MM.1S (cell line): ENCODE data around the gene EFTUD2.

Experiments used
- DNase-seq: peaks from one replicate; pipeline ENCODE4 v3.0.0-alpha.2; 2015
- H2AFZ ChIP-seq: fragments of 300-600 bp; sonication (generic); 2 replicates; pipeline ENCODE4 v1.6.0; 2016; ENCODE audit warnings: antibody characterized with exemption, low read length
- H3F3A ChIP-seq: fragments of 300-600 bp; sonication (generic); 2 replicates; pipeline ENCODE4 v1.6.1; 2016; ENCODE audit warnings: mild to moderate bottlenecking, antibody characterized with exemption, low read length, moderate library complexity, mixed read lengths; ENCODE audit not compliant: insufficient read depth
- H3K27ac ChIP-seq: fragments of 300-600 bp; sonication (generic); 2 replicates; pipeline ENCODE4 v1.5.1; 2016; ENCODE audit warnings: mild to moderate bottlenecking, low read length
- H3K27me3 ChIP-seq: fragments of 300-600 bp; sonication (generic); replicated peaks from 2 replicates; pipeline ENCODE4 v1.6.0; 2016; ENCODE audit warnings: low read length; ENCODE audit not compliant: insufficient read depth
- H3K36me3 ChIP-seq: fragments of 300-600 bp; sonication (generic); replicated peaks from 2 replicates; pipeline ENCODE4 v1.6.1; 2016; ENCODE audit warnings: mild to moderate bottlenecking, low read length, mixed read lengths; ENCODE audit not compliant: insufficient read depth
- H3K4me1 ChIP-seq: fragments of 300-600 bp; sonication (generic); 2 replicates; pipeline ENCODE4 v1.6.1; 2016; ENCODE audit warnings: low read length, mixed read lengths
- H3K4me2 ChIP-seq: fragments of 300-600 bp; sonication (generic); 2 replicates; pipeline ENCODE4 v1.6.0; 2016; ENCODE audit warnings: low read depth, low read length
- H3K4me3 ChIP-seq: fragments of 300-600 bp; sonication (generic); 2 replicates; pipeline ENCODE4 v1.5.1; 2016; ENCODE audit warnings: low read length, mixed read lengths
- H3K79me2 ChIP-seq: fragments of 300-600 bp; sonication (generic); 2 replicates; pipeline ENCODE4 v1.6.1; 2016; ENCODE audit warnings: mixed run types, low read length, mixed read lengths
- H3K9ac ChIP-seq: fragments of 300-600 bp; sonication (generic); 2 replicates; pipeline ENCODE4 v1.6.1; 2016; ENCODE audit warnings: low read length, mixed read lengths
- H3K9me2 ChIP-seq: fragments of 300-600 bp; sonication (generic); replicated peaks from 2 replicates; pipeline ENCODE4 v1.6.1; 2016; ENCODE audit warnings: mild to moderate bottlenecking, low read length, mixed read lengths; ENCODE audit not compliant: insufficient read depth
- H3K9me3 ChIP-seq: fragments of 300-600 bp; sonication (generic); replicated peaks from 2 replicates; pipeline ENCODE4 v1.6.1; 2016; ENCODE audit warnings: mild to moderate bottlenecking, low read length, mixed read lengths; ENCODE audit not compliant: insufficient read depth
- H4K20me1 ChIP-seq: fragments of 300-600 bp; sonication (generic); 2 replicates; pipeline ENCODE4 v1.6.1; 2016; ENCODE audit warnings: mild to moderate bottlenecking, low read length, moderate library complexity, mixed read lengths; ENCODE audit not compliant: insufficient read depth
- EZH2 ChIP-seq: fragments of 300-600 bp; sonication (generic); optimal IDR thresholded peaks from 2 replicates; pipeline ENCODE3; 2017; ENCODE audit warnings: low read depth, mild to moderate bottlenecking, antibody characterized with exemption, low read length, mixed read lengths
- EZH2phosphoT487 ChIP-seq: fragments of 300-600 bp; sonication (generic); IDR thresholded peaks from 2 replicates; pipeline ENCODE4 v1.6.1; 2018; ENCODE audit warnings: antibody characterized with exemption, low read length
- TF ChIP-seq, protein P1 (sequence below): fragments of 300-600 bp; sonication (generic); IDR thresholded peaks from 2 replicates; pipeline ENCODE4 v1.5.1; 2016; ENCODE audit warnings: antibody characterized with exemption, low read length, mixed read lengths

The EFTUD2 gene

DNA sequence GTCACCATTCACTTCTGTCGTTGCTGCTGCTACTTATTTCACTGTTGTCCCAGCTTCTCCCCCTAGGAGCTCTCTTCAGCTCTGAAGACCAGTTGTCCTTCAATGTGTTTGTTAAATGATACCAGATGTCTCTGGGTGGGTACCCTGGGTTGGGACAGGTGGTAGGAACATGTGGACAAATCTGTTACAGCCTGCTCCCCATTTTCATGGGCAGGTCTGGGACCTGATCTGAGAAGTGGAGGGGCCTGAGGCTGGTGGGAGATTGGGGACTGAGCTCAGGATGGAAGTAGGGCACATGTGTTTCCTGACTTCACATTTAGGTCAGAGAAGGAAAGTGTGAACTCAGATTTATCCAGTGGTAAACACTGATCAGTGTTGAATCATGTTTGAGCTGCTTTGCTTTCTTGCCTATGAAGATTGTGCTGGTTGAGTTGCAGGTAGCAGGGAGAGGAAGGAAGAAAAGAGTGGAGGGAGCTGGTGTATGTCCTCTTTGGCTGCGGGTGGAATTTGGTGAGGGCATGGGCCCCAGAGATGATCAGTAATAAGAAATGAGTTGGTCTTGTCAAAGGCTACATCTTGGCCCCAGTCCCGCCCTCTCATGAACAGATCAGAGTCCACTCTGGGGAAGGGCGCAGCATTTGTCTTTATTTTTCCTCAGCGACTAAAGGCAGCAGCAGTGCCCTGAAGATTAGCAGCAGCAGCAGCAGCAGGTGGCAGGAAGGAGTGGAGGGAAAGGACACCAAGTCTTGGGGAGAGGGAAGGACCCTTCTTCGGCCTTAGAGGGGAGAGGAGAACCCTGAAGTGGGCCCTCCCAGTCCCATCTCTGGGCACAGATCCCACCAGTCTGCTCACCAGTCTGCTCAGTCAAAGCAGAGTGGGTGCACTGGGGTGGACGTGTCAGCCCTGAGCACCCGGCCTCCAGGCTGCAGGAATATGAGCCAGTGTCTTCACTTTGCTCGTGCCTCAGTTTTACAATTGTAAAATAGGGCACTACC is 6.1 kb upstream of the EFTUD2 start:
- Histone ChIP-seq H3K27ac (no peak overlapping the region), H3K4me1 (no peaks in the 10 kb centered on the region), H3K9me3 (no peaks in the 10 kb centered on the region), H3K9me2 (no peaks in the 10 kb centered on the region), H2AFZ (no peak overlapping the region), H3K9ac (no peak overlapping the region), H4K20me1 (no peaks in the 10 kb centered on the region), H3K4me3 (no peak overlapping the region), H3K79me2 (no peaks in the 10 kb centered on the region), H3K36me3 (no peaks in the 10 kb centered on the region), H3K4me2 (no peak overlapping the region), H3F3A (no peaks in the 10 kb centered on the region), H3K27me3 (peaks cover 57% of the 10 kb centered on the region)
- no peak for DNase-seq
- TF ChIP-seq, protein P1, sequence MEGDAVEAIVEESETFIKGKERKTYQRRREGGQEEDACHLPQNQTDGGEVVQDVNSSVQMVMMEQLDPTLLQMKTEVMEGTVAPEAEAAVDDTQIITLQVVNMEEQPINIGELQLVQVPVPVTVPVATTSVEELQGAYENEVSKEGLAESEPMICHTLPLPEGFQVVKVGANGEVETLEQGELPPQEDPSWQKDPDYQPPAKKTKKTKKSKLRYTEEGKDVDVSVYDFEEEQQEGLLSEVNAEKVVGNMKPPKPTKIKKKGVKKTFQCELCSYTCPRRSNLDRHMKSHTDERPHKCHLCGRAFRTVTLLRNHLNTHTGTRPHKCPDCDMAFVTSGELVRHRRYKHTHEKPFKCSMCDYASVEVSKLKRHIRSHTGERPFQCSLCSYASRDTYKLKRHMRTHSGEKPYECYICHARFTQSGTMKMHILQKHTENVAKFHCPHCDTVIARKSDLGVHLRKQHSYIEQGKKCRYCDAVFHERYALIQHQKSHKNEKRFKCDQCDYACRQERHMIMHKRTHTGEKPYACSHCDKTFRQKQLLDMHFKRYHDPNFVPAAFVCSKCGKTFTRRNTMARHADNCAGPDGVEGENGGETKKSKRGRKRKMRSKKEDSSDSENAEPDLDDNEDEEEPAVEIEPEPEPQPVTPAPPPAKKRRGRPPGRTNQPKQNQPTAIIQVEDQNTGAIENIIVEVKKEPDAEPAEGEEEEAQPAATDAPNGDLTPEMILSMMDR: no peak
- TF ChIP-seq EZH2: no peak
- TF ChIP-seq EZH2phosphoT487: no peak

DNA sequence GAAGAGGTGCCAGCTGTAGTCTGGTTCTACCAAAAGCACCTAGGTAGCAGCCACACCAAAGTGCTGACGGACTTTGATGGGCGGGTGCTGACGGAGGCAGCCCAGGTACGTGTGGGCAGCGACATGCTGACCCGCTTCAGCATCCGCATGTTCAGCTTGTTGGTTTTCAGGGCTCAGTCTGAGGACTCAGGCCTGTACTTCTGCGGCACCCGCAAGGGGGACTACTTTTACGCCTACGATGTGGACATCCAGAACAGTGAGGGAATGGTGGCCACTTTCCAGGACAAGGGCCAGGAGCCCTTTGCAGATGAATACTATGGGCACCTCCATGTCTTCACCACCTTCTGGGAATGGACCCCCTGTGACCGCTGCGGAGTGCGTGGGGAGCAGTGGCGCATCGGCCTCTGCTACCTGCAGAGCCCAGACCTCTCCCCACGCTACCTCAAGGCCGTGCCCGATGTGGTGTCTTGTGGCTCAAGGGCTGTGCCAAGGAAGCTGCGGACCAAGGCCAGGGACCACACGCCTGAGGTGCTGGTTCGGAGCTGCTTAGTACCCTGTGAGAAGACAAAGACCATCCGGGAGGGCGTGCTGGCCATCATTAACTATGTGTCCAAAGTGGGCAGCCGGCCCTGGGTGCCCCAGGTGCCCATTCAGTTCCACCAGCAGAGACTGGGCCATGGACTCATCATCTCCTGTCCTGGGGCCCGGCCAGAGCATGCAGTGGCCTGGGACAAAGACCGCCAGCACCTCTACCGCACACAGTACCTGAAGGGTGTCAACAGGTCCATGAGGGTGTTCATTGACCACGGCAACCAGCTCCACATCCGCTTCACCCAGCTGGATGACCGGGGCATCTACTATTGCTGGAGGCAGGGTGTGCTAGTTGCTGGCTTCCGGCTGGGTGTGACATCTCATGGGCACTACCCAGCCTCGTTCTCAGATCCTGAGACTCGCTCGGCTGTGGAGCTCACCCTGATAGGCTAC is 5.0 kb upstream of the EFTUD2 start:
- Histone ChIP-seq H3K4me2 (no peak overlapping the region), H3K79me2 (no peaks in the 10 kb centered on the region), H3F3A (no peaks in the 10 kb centered on the region), H3K4me1 (no peaks in the 10 kb centered on the region), H3K9me2 (no peaks in the 10 kb centered on the region), H4K20me1 (no peaks in the 10 kb centered on the region), H3K27me3 (peaks cover 60% of the 10 kb centered on the region), H3K36me3 (no peaks in the 10 kb centered on the region), H2AFZ (no peak overlapping the region), H3K9ac (no peak overlapping the region), H3K4me3 (no peak overlapping the region), H3K27ac (no peak overlapping the region), H3K9me3 (no peaks in the 10 kb centered on the region)
- no peak for DNase-seq
- TF ChIP-seq, protein P1: no peak
- TF ChIP-seq EZH2phosphoT487 (no peak), EZH2 (no peak)

DNA sequence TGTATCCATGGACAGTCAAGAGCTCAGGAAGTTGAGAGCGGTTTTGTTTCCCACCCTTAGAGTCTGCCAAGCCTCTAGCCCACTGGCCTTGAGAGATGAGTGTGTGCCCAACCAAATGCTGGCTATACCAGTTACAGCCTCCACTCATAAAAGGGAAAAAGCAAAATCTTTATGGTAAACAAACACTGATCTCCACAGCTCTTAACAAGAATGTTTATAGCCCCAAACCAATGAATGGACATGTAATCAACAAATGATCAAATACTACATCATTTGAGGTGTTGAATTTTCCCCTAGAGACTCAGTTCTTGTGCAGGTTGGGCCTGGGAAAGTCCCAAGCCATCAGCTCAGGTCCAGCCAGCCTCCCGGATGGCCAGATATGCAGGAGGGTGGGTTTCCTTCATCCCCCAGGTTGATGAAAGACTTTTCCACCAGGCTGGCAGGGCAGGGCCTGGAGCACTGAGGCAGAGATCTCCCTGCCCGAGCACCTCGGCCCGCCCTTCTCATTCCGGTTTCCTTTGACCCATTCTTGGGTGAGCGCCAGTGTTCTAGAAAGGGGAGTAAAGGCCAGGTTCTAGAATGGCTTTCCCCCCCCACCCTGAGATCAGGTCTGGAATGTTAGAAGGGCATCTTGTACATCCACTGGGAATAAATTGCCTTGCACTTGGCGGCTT is 3.9 kb upstream of the EFTUD2 start:
- H3K4me2 ChIP-seq: no peak overlapping the region
- TF ChIP-seq, protein P1: no peak
- TF ChIP-seq EZH2: no peak
- no peak for TF ChIP-seq EZH2phosphoT487
- H3K36me3 ChIP-seq: no peaks in the 10 kb centered on the region
- H4K20me1 ChIP-seq: no peaks in the 10 kb centered on the region
- 0 out of 2 replicates have a peak, but pooled peaks cover 8% of the 10 kb centered on the region for H3F3A ChIP-seq
- H3K9me3 ChIP-seq: no peaks in the 10 kb centered on the region
- H3K4me1 ChIP-seq: no peaks in the 10 kb centered on the region
- H3K27ac ChIP-seq: no peak overlapping the region
- H3K9me2 ChIP-seq: no peaks in the 10 kb centered on the region
- peaks cover 60% of the 10 kb centered on the region for H3K27me3 ChIP-seq
- H2AFZ ChIP-seq: no peak overlapping the region
- H3K79me2 ChIP-seq: peaks cover 10% of the 10 kb centered on the region
- DNase-seq: no peak
- no peak overlapping the region for H3K4me3 ChIP-seq
- no peak overlapping the region for H3K9ac ChIP-seq
